NCI-H446 (cell line): ENCODE results near the gene IL1RAPL1.

Experiments used
- DNase-seq, 2 experiments: peaks; one replicate each; lab custom pipeline; 2025; lab: John Stamatoyannopoulos, UW

IL1RAPL1 gene

GRCh38 chrX:29432534-29432933 is 845.3 kb downstream of the IL1RAPL1 start:
- DNase-seq: no peak

GRCh38 chrX:29434939-29435338 is 847.7 kb downstream of the IL1RAPL1 start:
- DNase-seq: no peak

DNA sequence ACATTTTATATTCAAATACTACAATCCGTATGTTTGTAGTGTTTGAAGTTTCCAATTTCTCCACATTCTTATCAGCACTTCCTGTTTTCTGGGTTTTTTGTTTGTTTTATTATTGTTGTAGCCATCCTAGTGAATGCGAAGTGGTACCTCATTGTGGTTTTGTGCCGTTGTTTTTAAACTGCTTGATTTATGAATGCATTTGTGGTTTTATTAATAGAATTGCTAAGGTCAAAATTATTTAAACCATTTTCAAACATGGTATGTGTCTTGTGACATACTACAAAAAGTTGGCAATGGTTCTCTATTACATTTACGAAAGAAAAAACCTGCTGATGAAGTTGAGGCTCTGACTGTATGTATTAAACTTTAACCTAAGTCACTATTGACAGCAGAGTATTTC is 848.1 kb downstream of the IL1RAPL1 start:
- DNase-seq: no peak

DNA sequence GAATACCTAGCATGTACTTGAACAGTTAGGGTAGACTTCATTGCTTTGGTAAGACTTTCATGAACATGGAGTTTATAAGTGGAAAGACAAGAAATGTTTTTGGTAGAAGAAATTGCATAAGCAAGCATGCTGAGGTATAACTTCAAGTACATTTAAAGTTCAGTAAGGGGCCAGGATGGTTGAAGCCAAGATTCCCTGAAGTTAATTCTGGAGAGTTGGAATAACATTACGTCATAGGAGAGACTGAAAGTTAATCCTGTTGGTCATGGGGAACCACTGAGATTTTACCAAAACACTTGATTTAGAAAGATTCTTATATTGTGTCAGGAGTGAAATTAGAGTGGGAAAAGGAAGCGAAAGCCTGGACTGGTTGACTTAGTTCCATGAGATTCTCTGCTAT is 860.6 kb downstream of the IL1RAPL1 start:
- no peak for DNase-seq

DNA sequence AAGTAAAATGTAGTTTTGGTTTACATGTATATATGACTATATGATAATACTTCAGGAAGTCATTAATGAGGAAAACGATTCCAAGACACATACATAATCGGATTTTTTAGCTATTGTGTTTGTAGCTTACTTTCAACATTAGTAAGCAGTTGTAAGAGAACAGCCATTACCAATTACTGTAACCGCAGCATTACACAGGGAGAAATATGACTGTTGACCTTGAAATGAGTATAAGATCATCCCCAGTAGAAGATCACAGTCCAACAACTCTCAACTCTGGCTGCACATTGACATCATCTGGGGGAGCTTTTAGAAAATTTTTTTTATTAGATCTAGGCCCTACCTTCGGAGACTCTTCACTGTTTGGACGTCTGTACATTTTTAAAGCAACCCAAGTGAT is 866.1 kb downstream of the IL1RAPL1 start:
- no peak for DNase-seq

GRCh38 chrX:29455702-29456101 is 868.5 kb downstream of the IL1RAPL1 start:
- no peak for DNase-seq

- no peak for DNase-seq
Observed at GRCh38 chrX:29461039-29461438, 873.8 kb downstream of the IL1RAPL1 start.

- no peak for DNase-seq
Observed at GRCh38 chrX:29466456-29466855, 879.2 kb downstream of the IL1RAPL1 start.

GRCh38 chrX:29468911-29469494 is 881.8 kb downstream of the IL1RAPL1 start:
- DNase-seq: no peak

DNA sequence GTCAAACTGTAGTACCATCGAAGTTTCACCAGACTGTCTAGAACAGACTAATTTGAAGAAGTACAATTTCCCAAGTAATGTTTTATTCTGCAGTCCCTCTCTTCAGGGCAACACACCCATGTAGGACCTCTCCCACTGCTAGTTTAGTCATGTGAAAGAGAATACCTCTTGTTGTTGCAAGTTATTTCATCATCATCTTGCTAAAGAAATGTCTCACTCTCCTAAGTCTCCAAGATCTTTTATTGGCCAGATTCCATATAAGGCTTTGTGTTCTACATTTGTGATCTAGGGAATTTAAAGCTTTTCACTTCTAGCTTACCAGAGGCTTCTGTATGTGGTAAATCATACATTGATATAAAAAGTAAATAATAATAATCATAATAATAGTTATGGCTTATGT is 882.8 kb downstream of the IL1RAPL1 start:
- no peak for DNase-seq

GRCh38 chrX:29471829-29472228 is 884.6 kb downstream of the IL1RAPL1 start:
- DNase-seq: no peak

DNA sequence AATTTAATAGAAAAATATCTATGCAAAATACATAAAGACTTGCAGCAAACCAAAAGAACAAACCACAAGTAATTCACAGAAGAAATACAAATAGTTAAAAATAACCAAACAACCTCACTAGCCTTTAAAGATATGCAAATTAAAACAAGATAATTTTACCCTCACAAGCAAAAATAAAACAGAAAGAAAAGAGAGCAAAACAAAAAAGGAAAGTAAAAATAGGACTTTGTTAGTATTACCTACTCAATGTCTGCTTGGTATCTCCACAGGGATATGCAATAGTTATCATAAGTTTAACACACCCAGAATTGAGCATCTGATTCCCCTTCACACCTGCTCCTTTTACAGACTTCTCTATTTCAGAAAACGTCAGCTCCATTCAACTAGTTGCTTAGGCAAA is 890.6 kb downstream of the IL1RAPL1 start:
- no peak for DNase-seq

DNA sequence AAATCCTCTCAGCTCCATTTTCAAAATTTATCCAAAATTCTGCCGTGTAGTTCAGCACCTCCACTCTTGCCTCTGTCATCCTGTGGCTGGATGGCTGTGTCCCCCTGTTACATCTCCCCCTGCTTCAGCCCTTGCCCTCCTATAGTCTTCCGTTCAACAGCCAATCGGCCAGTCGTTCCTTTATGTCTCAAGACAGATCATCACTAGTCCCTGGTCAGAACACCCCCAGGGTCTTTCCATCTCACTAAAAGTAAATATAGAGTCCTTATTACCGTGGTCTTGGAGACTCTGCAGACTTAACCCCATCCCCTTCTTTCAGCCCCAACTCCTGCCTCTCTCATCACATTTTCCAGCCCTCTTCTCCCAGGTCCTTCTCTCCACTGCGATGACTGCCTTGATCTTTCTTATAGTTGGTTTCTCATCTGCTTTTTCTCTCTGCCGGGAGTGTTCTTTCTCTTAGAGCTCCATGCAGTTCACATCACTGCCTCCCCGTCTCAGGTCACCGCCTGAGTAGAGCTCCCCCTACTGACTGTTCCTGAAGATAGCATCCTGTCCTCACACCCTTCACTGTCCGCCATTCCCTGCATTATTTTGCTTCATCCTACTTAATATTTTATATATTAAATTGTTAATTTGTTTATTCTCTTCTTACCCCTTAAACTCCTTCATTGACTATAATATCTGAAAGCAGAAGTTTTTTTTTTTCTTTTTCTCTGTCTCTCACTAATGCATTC is 891.3 kb downstream of the IL1RAPL1 start:
- DNase-seq: peak in 1 of 2 experiments; percentile 16

- DNase-seq: no peak
Observed at GRCh38 chrX:29487214-29487613, 900.0 kb downstream of the IL1RAPL1 start.

GRCh38 chrX:29487714-29488113 is 900.5 kb downstream of the IL1RAPL1 start:
- no peak for DNase-seq

DNA sequence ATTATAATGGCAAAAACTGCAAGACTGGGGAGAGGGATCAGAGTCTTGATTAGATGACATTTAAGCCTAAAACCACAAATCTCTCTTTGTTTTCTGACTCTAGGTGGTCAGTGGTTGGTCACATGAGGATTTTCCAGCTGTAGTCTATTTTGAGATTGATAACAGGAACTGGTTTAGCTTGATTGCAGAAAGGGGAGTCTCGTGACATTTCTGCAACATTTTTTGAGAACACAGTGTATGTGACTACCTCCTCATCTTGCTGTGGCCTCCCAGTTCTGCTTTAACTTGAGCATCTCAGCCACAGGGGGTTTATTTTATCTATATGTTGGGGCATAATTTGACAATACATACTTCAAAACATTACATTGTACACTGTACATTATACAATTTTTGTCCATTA is 901.7 kb downstream of the IL1RAPL1 start:
- DNase-seq: no peak

- no peak for DNase-seq
Observed at GRCh38 chrX:29490606-29491005, 903.4 kb downstream of the IL1RAPL1 start.

DNA sequence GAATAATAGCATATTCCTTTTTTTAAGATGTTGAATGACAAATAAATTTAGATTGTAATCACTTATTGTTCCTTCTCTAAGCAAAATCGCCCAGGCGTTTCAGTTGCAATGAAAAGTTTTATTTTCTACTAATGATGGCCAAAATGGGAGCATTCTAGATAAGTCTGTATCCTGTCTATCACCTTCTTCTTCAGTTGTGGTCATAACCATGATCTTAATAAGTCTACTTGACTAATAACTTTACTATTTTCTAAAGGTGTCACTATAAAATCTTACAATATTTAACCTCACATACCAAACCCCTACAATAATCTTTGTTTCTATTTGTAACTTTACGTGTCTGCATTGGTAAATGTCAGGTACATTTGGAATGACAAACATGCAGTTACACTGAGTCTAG is 904.4 kb downstream of the IL1RAPL1 start:
- no peak for DNase-seq

- no peak for DNase-seq
Observed at GRCh38 chrX:29496636-29497180, 909.5 kb downstream of the IL1RAPL1 start.

DNA sequence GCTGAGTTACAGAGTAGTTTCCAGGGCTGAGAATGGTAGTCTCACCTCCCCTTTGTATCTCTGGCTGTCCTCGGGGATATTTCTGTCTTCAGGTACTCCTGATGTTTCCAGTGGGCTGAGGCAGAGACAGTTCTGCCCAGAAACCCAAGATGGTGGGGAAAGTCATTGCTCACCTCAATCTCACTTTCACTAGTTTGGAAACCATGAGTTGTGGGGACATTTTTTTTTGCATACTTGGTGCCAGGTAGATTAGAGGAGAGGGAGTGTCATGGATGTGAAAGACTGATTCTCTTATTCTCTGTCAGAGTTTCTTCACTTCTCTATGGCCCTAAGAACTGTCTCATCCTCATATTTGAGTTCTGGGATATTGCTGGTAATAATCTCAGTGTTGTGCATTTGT is 919.5 kb downstream of the IL1RAPL1 start:
- no peak for DNase-seq

DNA sequence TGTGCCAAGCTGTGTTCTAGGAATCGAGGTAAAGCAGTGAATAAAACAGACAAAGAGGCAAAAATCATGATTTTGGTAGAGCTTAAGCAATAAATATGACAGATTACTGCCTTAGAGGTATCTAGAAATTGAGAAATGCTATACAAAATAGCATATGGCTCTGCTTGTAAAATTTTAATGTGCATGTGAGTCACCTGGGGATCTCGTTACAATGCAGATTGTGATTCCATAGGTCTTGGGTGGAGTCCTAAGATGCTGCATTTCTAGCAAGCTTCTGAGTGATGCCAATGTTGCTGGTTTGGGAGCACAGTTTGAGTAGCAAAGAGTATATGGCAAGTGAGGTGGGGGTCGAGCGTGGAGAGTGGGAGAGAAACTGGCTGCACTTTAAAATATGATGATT is 930.9 kb downstream of the IL1RAPL1 start:
- DNase-seq: no peak

DNA sequence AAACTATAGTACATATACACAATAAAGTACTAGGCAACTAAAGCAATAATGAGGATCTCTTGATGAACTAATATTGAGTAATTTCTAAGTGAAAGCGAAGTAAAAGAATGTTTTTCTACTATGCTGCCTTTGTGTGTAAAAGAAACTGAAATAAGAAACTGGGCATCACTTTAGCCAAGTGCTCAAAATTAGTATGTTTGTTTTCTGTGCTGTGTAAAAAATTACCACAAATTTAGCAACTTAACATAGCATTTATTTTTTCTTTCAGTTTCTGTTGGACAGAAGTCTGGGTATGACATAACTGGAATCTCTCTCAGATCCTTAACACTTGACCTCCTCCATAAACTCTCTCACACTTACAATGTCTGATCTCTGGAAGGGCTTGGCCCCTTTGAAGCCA is 941.0 kb downstream of the IL1RAPL1 start:
- DNase-seq: no peak

- no peak for DNase-seq
Observed at GRCh38 chrX:29530501-29530900, 943.3 kb downstream of the IL1RAPL1 start.

- DNase-seq: no peak
Observed at GRCh38 chrX:29531336-29531735, 944.1 kb downstream of the IL1RAPL1 start.
